HG02973 (cell line): ENCODE data around the gene RALGAPB.
"Not testable (repeated sequence)": the region's sequence is repeated elsewhere in the genome, so short reads cannot be mapped to it uniquely, and the experiment has no call there.

Source experiments
- ATAC-seq: cut with Tn5 transposase; IDR thresholded peaks from one replicate; pipeline ENCODE4 v1.9.1; 2021; ENCODE audit warnings: moderate library complexity; ENCODE audit not compliant: unreplicated experiment

The RALGAPB gene

DNA sequence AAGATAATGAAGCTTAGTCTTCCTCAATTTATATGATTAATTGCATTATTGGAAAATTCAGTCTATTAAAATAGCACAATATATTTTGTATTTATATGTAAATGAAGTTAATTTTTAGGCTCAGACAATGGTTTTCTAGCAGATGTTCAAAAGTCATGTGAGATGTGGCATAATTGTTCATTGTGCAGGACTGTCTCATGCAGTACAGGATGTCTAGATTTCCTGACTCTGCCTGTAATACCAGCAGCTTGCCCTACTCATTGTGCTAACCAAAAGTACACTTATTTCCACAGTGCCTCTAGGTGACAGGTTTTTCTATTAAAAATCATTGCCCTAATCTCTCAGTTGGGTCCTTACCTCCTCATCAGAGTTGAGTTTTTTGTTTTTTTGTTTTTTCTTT is 12.4 kb downstream of the RALGAPB start:
- no peak for ATAC-seq

DNA sequence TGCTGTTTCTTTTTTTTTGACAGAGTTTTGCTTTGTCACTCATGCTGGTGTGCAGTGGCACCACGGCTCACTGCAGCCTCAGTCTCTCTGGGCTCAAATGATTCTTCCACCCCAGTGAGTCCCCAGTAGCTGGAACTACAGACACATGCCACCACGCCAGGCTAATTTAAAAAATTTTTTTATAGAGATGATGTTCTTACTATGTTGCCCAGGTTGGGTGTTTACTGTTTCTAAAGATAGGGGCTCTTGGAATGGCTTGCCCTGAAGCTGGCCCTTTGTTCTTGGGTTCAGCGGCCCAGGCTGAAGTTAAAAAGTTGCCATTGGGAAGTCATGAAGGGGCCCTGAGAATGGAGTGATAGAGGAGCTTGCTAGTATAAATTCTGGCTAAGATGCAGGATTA is 16.5 kb downstream of the RALGAPB start:
- no peak for ATAC-seq

DNA sequence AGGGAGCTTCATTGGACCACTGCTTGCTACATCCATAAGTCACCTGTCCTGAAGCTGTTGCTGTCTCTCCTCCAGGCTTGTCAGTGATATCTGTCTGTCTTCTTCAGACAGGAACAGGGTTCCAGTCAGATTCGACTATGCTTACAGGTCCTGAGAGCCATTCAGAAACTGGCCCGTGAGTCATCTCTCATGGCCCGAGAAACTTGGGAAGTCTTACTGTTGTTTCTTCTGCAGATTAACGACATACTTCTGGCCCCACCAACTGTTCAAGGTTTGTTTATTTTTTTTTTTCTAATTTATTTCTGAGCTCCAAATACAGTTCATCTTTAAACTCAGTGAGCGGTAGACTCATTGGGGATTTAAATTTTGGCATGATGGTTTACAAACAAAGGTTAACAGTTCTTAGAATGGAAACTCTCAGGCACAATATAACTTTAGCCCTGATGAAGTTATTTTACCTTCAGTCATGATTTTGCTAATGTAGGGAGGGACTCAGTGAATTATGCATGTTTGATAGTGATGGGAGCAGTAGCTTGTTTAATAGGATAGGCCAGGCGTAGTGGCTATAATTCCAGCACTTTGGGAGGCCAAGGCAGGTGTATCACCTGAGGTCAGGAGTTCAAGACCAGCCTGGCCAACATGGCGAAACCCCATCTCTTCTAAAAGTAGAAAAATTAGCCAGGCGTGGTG is 24.7 kb downstream of the RALGAPB start:
- ATAC-seq: no peak

DNA sequence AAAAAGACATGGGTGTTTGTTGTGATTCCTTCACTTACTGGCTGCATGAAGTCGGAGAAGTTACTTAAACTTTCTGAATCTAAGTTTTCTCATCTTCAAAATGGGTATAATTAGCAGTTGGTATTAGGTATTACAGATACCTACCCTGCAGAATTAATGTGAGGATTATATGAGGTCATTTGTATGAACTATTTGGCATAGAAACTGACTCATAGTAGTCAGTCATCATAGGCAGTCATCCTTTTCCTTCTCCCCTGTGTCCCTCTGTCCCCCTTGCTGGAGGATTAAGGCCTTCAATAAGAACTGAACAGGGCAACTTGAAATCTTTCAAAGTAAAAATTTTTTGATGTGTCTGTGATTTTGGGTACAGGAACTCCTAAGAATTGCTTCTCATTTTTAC is 26.3 kb downstream of the RALGAPB start:
- no peak for ATAC-seq

DNA sequence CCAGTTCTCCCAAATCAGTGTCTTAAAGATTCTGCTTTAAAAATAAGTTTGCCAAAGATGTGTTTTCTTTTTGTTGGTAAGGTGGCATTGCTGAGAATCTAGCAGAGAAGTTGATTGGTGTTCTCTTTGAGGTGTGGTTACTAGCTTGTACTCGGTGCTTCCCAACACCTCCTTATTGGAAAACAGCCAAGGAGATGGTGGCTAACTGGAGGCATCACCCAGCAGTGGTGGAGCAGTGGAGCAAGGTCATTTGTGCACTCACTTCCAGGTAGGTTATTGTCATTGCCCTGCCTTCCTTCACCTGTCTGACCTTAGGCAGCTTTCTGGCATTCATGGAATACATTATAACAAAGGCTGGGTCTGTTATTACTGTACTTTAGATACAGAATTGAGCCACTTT is 26.7 kb downstream of the RALGAPB start:
- no peak for ATAC-seq

DNA sequence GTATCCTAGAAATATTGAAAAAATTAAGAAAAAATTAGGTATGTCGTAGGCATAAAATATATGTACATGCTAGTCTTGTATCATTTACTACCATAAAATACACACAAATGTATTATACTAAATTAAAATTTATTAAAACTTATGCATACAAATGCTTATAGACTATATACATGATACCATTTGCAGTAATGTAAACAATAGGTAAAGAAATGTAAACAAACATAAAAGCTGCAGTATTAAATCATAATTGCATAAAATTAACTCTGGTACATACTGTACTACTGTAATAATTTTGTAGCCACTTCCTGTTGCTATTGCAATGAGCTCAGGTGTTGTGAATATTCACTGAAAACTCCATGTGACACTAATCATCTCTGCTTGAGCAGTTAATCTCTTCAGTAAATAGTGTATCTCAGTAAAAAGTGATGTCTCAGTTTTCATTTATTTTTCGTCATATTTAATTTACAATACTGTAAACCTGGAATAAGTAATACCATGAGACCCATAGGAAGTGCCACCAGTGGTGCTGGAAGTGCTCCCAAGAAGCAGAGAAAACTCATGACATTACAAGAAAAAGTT is 29.3 kb downstream of the RALGAPB start:
- no peak for ATAC-seq

DNA sequence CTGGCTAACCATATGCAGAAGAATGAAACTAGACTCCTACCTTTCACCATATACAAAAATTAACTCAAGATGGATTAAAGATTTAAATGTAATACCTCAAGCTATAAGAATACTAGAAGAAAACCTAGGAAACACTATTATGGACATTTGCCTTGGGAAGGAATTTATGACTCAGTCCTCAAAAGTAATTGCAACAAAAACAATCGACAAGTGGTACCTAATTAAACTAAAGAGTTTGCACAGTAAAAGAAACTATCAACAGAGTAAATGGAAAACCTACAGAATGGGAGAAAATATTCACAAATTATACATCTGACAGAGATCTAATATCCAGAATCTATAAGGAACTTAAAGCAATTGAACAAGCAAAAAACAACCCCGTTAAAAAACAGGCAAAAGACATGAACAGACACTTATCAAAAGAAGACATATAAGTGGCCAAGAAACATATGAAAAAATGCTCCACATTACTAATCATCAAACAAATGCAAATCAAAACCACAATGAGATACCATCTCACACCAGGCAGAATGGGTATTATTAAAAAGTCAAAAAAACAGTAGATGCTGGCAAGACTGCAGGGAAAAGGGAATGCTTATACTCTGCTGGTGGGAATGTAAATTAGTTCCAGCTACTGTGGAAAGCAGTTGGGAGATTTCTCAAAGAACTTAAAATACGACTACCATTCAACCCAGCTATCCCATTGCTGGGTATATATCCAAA is 31.9 kb downstream of the RALGAPB start:
- ATAC-seq: no peak

DNA sequence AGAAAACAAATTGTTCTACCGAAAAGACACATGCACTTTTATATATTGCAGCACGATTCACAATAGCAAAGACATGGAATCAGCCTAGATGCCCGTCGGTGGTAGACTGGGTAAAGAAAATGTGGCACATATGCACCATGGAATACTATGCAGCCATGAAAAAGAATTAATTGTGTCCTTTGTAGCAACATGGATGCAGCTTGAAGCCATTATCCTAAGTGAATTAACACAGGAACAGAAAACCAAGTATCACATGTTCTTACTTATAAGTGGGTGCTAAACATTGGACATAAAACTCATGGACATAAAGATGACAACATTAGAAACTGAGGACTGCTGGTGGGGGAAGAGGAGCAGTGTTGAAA is 32.4 kb downstream of the RALGAPB start:
- no peak for ATAC-seq

DNA sequence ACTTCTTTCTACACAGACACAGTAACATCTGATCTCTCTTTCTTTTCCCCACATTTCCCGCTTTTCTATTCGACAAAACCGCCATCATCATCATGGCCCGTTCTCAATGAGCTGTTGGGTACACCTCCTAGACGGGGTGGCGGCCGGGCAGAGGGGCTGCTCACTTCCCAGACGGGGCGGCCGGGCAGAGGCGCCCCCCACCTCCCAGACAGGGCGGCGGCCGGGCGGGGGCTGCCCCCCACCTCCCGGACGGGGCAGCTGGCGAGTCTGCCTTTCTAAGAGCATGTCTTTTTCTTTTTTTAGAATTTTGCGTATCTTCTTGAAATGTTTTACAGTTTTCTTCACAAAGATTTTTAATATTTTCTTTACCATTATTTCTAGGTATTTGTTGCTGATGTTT is 39.1 kb downstream of the RALGAPB start:
- ATAC-seq: not testable (repeated sequence)

DNA sequence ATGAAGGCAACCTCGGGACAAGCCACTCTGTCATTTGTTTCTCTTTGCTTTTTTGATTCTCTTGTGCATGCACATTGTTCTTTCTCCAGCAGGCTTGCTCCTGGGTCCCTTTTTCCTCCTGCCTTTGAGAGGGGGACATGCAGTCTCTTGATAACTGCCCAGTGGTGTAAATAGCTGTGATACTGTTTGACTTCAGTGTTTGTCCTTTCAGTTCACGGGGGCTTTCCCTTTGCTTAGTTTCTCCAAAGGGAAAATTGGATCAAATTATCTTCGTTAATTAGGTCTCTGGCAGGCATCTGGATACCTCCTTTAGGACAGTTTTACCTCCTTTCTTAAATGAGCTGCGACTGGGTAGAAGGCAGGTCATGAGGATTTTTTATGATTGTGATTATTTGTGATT is 41.5 kb downstream of the RALGAPB start:
- ATAC-seq: no peak

DNA sequence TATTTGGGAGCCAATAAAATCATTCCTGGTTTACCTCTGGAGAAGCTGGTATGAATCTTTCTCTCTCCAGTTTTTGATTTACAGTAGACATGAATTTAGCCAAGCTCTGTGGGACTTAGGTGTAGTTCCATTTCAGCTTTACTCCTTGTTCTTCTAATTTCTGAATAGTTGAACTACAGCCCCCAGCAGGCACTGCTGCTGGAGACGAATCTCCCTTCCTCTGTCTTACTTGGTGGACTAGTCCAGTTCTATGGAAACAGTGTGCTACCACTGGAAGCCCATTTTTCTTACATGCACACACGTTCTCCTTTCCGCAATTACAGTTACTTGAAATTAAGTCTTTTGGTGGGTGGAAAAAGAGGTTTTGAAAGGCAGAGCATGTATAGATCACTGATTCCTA is 42.3 kb downstream of the RALGAPB start:
- ATAC-seq: no peak

DNA sequence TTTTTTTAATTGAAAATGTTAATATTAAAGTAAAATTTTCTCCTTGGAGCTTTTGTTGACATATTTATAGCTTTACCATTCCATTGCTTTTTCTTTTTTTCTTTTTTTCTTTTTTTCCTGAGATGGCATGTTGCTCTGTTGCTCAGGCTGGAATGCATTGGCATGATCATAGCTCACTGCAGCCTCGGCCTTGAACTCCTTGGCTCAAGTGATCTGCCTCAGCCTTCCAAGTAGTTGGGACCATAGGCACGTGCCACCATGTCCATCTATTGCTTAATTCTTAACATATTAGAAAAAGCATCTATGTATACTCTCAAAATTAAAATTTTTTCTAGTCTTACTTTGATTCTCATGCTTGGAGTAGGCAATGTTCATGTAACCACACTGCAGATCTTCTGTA is 43.0 kb downstream of the RALGAPB start:
- no peak for ATAC-seq

DNA sequence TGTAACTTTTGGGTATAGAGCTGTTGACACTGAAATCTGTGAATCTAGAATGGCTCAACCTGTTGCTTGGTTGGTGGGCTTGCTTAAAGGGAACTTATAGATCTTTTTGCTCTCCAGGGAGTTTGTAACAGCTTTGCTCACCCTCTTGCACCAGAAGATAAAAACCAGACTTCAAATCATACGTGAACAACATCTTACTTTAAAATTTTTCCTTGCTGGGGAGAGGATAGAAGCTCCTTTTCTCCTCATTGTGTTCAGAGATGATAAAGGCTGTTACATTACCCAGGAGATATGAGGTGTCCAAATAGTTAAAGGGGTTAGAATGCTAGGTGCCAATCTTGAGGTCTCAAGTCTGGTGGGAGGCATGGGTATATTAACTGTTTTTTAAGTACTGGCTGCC is 46.8 kb downstream of the RALGAPB start:
- no peak for ATAC-seq

DNA sequence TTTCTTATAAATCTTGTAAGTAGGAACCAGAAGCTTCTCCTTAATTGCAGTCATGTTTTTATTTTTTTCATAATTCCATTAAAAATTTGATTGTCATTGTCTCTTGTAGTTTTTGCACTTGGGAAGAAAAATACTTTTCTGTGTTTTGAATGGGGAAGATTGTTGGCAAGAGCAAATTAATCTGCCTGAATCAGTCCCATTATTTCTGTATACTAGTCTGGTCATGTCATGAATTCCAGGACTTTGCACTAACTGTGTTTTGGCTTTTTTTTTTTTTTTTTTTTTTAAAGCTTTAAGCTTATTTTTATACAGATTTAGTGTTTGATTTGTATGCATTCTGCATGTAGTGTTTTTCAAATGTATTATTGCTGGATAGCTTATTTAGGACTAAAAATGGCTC is 47.6 kb downstream of the RALGAPB start:
- no peak for ATAC-seq

DNA sequence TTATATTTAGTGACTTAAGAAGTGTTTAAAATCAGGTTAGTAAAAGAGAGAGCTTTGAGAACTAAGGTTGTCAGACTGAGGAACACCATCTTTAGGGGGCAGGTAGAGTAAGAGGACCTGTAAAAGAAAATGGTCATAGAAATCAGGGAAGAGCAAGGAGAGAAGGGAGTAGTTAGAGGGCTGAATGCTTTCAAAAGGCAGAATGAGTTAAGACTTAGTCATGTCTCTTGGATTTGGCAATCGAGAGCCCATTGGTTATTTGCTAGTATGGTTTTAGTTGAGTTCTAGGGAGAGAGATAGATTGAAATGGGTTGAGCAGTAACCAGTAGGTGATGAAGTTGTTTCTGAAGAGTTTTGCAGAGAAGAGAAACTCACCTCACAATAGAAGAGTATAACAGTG is 51.1 kb downstream of the RALGAPB start:
- ATAC-seq: no peak

DNA sequence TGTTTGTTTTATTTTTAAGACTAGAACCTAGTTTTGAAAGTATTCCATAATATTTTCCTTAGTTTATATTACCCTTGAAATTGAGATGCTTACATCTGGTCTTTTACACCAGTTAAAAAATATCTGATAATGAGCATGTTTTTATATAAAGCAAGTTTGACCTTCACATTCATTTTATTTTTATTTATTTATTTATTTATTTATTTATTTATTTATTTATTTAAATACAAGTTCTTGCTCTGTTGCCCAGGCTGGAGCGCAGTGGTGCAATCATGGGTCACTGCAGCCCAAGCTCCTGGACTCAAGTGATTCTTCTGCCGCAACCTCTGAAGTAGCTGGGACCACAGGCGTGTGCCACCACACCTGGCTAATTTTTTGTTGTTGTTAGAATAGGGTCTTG is 55.5 kb downstream of the RALGAPB start:
- ATAC-seq: no peak

DNA sequence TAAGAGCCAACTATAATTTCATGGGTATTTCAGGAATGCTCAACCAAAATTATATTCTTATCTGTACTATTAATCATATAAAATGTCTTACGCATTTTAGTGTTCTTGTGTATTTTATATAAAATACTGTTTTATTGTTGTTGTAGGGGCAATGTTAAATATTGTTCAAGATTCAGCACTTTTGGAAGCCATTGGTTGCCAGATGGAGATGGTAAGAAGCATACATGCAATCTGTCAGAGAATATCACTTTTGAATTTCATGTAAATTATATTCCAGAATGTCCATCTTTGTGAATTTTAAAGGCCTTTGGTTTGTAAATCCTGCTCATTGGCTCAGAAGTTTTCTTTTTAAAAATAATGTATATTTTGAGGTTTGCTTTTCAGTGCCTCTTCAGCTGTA is 58.4 kb downstream of the RALGAPB start:
- no peak for ATAC-seq

DNA sequence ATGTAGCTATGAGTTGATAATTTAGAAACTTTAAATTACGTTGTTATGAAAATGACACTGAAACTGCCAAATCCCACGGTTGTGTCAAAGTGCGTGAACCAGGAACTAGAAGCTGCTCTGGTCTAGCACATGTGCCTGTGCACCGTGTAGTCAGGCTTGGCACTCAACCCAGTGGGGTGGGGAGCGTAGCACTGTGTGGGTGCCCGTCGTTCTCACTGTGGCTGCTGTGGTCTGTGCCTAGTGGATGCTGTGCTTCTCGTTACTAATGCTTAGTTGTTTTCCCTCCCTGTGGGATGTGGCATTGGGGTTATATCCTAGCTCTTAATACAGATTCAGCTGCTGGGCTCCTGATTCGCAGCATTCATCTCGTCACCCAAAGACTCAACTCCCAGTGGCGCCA is 62.1 kb downstream of the RALGAPB start:
- ATAC-seq: no peak

DNA sequence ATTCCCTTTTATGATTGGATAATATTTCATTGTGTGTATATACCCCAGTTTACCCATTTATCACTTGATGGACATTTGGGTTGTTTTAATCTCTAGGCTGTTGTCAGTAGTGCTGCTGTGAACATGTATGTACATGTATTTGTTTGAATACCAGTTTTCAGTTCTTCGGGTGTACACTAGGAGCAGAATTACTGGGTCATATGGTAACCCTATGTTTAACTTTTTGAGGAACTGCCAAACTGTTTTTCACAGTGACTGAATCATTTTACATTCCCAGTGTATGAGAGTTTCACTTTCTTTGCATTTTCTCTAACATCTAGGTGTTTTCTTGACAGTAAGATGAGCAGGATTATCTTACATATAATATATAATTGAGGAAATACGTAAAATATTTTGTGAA is 63.7 kb downstream of the RALGAPB start:
- no peak for ATAC-seq

DNA sequence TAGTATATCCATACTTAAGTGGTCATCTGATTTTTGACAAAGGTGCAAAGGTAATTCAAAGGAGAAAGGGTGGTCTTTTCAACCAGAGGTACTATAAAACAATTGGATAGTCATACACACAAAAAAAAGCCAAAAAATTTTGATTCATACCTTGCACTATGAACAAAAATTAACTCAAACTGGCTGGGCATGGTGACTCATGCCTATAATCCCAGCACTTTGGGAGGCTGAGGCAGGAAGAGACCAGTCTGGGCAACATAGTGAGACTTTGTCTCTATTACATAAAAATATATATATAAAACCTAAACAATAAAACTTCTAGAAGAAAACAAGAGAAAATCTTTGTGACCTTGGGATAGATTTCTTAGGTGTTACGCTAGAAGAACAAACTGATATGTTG is 64.5 kb downstream of the RALGAPB start:
- no peak for ATAC-seq

DNA sequence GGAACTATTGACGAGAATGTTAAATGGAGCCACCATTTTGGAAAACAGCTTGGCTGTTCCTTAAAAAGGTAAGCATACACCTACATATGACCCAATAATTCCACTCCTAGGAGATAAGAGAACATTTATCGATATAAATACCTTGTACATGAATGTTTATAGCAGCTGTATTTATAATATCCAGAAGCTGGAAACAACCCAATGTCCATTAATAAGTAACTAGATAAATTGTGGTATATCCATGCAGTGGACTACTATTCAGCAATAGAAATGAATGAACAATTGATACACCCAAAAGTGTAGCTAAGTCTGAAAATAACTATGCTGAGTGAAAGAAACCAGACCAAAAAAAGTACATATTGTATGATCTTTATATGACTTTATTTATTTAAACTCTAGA is 66.1 kb downstream of the RALGAPB start:
- ATAC-seq: no peak

DNA sequence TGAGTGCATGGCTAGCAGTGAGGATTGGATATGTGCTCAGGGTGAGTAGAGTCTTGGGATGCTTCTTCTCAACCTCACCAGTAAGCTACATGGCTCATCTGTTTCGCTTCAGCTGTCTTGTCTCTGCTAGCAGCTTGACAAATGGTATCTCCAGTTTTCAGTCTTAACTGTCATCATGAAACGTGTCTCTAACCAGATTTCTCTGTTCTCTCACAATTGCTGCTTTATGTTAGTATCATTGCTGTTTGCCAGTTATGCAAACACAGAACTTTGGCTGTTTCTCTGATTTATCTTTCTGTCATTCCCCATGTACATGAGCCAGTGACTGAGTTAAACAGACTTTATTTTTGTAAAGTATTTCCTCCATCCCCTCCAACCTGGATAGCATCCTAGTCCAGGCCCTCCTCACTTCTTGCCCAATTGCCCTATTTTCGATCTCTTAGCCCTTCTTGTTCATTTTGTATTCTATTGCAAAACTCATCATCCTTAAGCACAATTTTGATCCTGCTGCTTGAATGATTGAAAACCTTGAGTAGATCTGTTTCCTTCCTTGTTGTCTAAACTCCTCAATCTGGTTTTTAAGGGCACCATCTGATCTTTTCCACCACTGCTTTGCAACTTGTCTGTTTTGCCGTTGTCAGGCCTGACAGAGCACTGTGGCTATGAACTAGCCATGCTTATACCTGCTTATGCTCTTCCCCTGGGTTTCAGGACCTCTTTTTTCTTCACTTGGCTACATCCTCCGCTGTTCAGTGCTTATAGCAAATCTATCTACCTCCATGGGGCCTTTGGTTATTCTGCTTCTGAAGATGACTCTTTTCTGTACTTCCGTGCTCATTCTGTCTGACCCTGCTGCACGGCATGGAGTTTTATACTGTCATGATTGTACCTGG is 70.6 kb downstream of the RALGAPB start:
- no peak for ATAC-seq
